Renal cortex interstitium (tissue), 11 donors: ENCODE results near the gene ATN1. TPM values are rescaled to one million over a fixed set of nuclear protein-coding genes. Genes with fewer than 3 reads are reported as not detected.

Experiments
- DNase-seq, 11 donors: peaks; one replicate each; pipeline ENCODE4 v3.0.0-alpha.2; 2013; ENCODE audit warnings: low read depth in 9 of 11, low spot score in 4 of 11; ENCODE audit errors: extremely low read depth in 1 of 11
- polyA plus RNA-seq, 3 donors: library from polyadenylated mRNA; unstranded; fragments of 120-200 nt; gene quantifications; one replicate each; pipeline ENCODE4 v1.2.1, GENCODE V29; 2013; ENCODE audit not compliant: insufficient read length in 3 of 3

ATN1 gene
- polyA plus RNA-seq, 3 donors = 91.9 to 142 (median 139) TPM

DNA sequence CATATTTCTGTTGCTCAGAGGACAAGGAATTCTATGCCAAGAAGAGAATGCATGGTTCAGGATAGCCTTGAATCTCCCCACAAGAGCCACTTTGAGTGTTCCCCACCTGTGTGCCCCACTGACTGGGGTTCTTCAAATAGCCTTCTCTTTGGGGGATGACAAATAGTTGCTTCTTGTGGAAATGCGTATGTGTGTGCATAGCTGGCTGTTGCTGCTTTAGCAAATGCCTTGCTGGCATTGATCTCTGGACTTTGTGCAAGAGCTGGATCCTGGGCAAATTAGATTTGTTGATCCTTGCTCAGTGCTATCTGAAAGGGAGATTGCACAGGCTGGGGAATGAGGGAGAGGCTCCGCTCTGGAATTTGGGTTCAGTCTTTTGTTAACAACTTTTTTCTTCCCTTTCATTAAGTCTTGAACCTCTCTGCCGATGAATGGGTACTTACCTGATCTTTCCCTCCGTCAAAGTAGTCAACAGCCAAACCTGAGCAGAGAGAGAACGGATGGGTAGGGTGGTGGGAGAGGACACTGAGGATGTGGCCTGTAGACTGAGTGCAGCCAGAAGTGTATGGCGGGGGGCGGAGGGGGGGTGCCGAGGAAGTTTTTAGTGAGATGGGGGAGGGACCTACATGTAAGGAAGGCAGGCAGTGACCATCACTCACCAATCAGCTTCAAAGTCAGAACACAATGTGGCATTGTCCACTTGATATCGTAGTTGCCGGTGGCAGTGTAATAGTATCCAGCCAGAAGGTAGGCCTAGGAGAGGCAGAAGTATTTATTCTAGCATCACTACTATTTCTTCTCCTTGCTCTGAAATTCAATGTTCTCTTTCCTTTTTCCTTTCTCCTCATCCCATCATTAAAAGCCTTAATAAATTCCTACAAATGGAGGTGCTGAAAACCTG, 53.6 kb downstream of the ATN1 start:
- DNase-seq = no peak

DNA sequence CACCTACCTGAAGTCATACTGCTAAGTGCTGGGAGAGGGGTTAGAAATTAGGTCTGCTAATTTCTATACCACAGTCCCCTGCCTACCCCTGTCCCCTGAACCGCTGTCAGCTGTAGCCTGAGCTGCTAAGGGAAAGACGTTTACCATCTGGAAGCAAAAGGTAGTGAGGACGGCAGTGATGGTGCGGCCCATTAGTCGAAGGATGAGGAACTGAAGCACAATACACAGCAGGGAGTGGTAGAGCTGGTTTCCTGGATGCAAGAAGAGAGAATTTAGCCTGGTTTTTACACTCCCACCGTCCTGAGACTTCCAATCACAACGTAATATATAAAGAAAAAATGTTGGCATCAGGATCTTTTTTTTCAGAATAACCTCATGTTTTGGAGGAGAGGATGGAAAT, 54.8 kb downstream of the ATN1 start:
- DNase-seq = no peak

DNA sequence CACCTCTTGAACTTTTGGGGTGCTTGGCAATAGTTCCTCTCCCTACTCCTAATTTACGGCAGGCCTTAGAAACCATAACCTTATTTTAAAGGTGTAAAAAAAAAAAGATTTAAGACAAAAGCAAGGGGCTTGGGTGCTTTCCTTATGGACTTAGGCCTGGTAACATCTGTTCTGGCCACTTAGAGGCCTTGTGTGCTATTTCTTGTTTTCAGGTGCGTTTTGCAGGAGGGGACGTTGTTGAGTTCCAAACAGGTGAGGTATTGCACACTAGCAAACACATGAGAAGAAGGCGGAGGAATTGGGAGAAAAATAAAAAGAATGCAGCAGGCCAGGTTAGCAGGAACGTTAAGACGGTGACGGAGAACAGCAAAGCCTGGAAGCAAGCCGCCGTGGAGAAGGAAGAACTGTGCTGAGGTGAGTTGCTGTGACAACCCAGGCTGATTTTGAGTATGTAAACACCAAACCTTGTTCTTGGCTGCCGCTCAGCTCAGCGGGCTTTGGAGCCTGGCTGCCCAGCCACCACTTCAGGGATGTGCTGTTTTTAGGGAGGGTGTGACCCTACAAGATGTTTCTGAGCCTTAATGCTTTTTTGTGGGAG, 60.3 kb downstream of the ATN1 start:
- DNase-seq = no peak

Other genes starting within 250 kb of the ATN1 start
- gene ZNF384, start 238.6 kb upstream of the ATN1 start, polyA plus RNA-seq = 10 to 100 TPM; 87.2 to 99.6 (median 91.3) TPM
- 10 to 100 TPM; 11.7 to 14.0 (median 13.0) TPM for gene PIANP, start 227.1 kb upstream of the ATN1 start, polyA plus RNA-seq
- 10 to 100 TPM; 61.5 to 70.2 (median 65.1) TPM for gene COPS7A, start 203.9 kb upstream of the ATN1 start, polyA plus RNA-seq
- gene MLF2, start 174.8 kb upstream of the ATN1 start, polyA plus RNA-seq = 100 to 1,000 TPM; 194 to 227 (median 210) TPM
- gene PTMS, start 161.6 kb upstream of the ATN1 start, polyA plus RNA-seq = 100 to 1,000 TPM; 513 to 676 (median 531) TPM
- 1 to 10 TPM; 1.9 to 2.1 (median 2.1) TPM for gene LAG3, start 155.4 kb upstream of the ATN1 start, polyA plus RNA-seq
- 10 to 100 TPM; 28.0 to 31.1 (median 29.9) TPM for gene CD4, start 138.4 kb upstream of the ATN1 start, polyA plus RNA-seq
- gene GPR162, start 106.1 kb upstream of the ATN1 start, polyA plus RNA-seq = 10 to 100 TPM; 25.4 to 37.4 (median 28.2) TPM
- 10 to 100 TPM; 24.4 to 41.2 (median 35.2) TPM for gene P3H3, start 99.6 kb upstream of the ATN1 start, polyA plus RNA-seq
- gene GNB3, start 87.0 kb upstream of the ATN1 start, polyA plus RNA-seq = 1 to 10 TPM; 5.9 to 9.2 (median 8.4) TPM
- gene CDCA3, start 76.7 kb upstream of the ATN1 start, polyA plus RNA-seq = 10 to 100 TPM; 25.4 to 31.4 (median 28.5) TPM
- gene USP5, start 75.8 kb upstream of the ATN1 start, polyA plus RNA-seq = 10 to 100 TPM; 55.0 to 70.2 (median 58.4) TPM
- 100 to 1,000 TPM; 560 to 645 (median 574) TPM for gene TPI1, start 60.4 kb upstream of the ATN1 start, polyA plus RNA-seq
- gene SPSB2, start 54.7 kb upstream of the ATN1 start, polyA plus RNA-seq = 10 to 100 TPM in 1 of 3 donors, 1 to 10 TPM in 2; 7.5 to 15.1 (median 9.3) TPM
- 10 to 100 TPM; 18.4 to 21.8 (median 21.7) TPM for gene LRRC23, start 23.1 kb upstream of the ATN1 start, polyA plus RNA-seq
- 10 to 100 TPM; 12.7 to 25.7 (median 13.5) TPM for gene ENO2, start 13.4 kb upstream of the ATN1 start, polyA plus RNA-seq
- not detected for gene RNU7-1, start 15.9 kb downstream of the ATN1 start, polyA plus RNA-seq
- 100 to 1,000 TPM; 131 to 205 (median 154) TPM for gene C12orf57, start 16.1 kb downstream of the ATN1 start, polyA plus RNA-seq
- gene PTPN6, start 23.4 kb downstream of the ATN1 start, polyA plus RNA-seq = 10 to 100 TPM; 18.7 to 27.0 (median 22.3) TPM
- gene PHB2, start 42.7 kb downstream of the ATN1 start, polyA plus RNA-seq = 100 to 1,000 TPM; 256 to 296 (median 267) TPM
- 10 to 100 TPM; 43.4 to 53.0 (median 50.7) TPM for gene EMG1, start 43.0 kb downstream of the ATN1 start, polyA plus RNA-seq
- gene LPCAT3, start 90.5 kb downstream of the ATN1 start, polyA plus RNA-seq = 10 to 100 TPM; 59.1 to 62.3 (median 61.5) TPM
- 10 to 100 TPM; 48.0 to 66.1 (median 48.1) TPM for gene C1S, start 132.8 kb downstream of the ATN1 start, polyA plus RNA-seq
- 10 to 100 TPM; 40.9 to 56.1 (median 43.6) TPM for gene C1R, start 164.5 kb downstream of the ATN1 start, polyA plus RNA-seq
- 10 to 100 TPM; 34.0 to 47.8 (median 35.1) TPM for gene C1RL, start 181.3 kb downstream of the ATN1 start, polyA plus RNA-seq
- 10 to 100 TPM; 41.9 to 72.7 (median 55.5) TPM for gene RBP5, start 200.9 kb downstream of the ATN1 start, polyA plus RNA-seq
- 100 to 1,000 TPM in 2 of 3 donors, 10 to 100 TPM in 1; 93.0 to 112 (median 106) TPM for gene CLSTN3, start 202.4 kb downstream of the ATN1 start, polyA plus RNA-seq